ENCODE measurements around the gene ZBTB20. TPM values are rescaled to one million over a fixed set of nuclear protein-coding genes. Genes with fewer than 3 reads are reported as not detected.

The ZBTB20 gene
- total and polyA plus RNA-seq, 8 donors: 0.15 to 149 (median 38.5) TPM

DNA sequence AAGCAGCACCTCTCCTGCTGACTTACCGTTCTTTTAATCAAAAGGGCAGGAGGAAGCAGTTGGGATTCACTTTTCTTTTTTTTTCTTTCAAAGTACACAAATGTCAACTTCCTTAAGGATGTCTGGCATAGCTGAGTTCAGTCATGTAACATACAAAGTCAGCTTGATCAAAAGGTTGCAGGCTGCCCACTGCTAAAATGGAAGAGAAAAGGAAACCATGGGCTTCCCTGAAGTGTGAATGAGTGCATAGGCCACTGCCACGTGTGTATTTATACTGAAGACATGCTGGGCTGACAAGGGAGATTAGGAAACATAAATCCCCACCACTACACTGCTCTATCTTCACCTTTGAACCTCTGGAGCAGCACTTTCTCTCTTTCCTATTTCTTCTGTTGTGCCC lies 540.8 kb downstream of the ZBTB20 start:
- intact Hi-C loops (cut with DNase I; ENCODE audit: low total_unique reads): no loop called here
- TF ChIP-seq POLR2AphosphoS5 (IDR thresholded peaks at IDR 0.05): no peak
- no peak for TF ChIP-seq EP300 (IDR thresholded peaks at IDR 0.05)
- TF ChIP-seq CTCF (IDR thresholded peaks at IDR 0.05): no peak
- no peak for TF ChIP-seq POLR2A (IDR thresholded peaks at IDR 0.05)
- Histone ChIP-seq H3K27ac (no peak overlapping the region), H3K4me3 (no peak overlapping the region), H3K27me3 (no peaks in the 10 kb centered on the region), H3K4me1 (peaks cover 0 to 20% (median 0%) of the 10 kb centered on the region in 4 donors), H3K9me3 (no peaks in the 10 kb centered on the region), H3K36me3 (no peaks in the 10 kb centered on the region)
- DNase-seq: no peak
- 15 to 29% (median 20%) methylated on average over 2 of the region's 2 CpGs for WGBS, 5 donors

DNA sequence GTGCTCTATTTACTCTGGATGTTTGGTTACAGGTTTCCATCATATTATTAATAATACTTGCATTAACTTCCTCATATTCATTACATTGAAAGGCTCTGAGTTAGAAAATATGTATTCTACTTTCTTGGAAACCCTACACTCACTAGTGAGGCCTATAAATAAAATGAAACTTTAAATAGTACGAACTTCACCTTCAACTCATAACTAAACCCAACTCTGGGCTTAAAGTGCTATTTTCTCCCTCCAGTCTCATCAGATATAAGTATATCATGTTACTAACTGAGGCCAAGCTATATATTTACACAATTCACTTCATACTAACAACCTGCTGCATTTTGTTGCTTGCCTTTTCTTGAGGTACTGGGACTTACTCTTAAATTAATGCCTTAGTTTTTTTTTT lies 546.5 kb downstream of the ZBTB20 start:
- Histone ChIP-seq H3K36me3 (no peaks in the 10 kb centered on the region), H3K9me3 (no peaks in the 10 kb centered on the region), H3K4me1 (peaks cover 0 to 13% (median 0%) of the 10 kb centered on the region in 4 donors), H3K27me3 (no peaks in the 10 kb centered on the region), H3K27ac (no peak overlapping the region), H3K4me3 (no peak overlapping the region)
- intact Hi-C loops (cut with DNase I; ENCODE audit: low total_unique reads): no loop called here
- 72 to 88% (median 79%) methylated on average over 1 of the region's 1 CpG for WGBS, 5 donors
- DNase-seq: no peak
- no peak for TF ChIP-seq POLR2AphosphoS5 (IDR thresholded peaks at IDR 0.05)
- no peak for TF ChIP-seq POLR2A (IDR thresholded peaks at IDR 0.05)
- TF ChIP-seq CTCF (IDR thresholded peaks at IDR 0.05): no peak
- TF ChIP-seq EP300 (IDR thresholded peaks at IDR 0.05): no peak

- Histone ChIP-seq H3K27me3 (no peaks in the 10 kb centered on the region), H3K27ac (no peak overlapping the region), H3K4me3 (no peak overlapping the region), H3K4me1 (peaks cover 0 to 13% (median 0%) of the 10 kb centered on the region in 4 donors), H3K9me3 (no peaks in the 10 kb centered on the region), H3K36me3 (no peaks in the 10 kb centered on the region)
- TF ChIP-seq CTCF (IDR thresholded peaks at IDR 0.05) (no peak), POLR2A (IDR thresholded peaks at IDR 0.05) (no peak), POLR2AphosphoS5 (IDR thresholded peaks at IDR 0.05) (no peak), EP300 (IDR thresholded peaks at IDR 0.05) (no peak)
- intact Hi-C loops (cut with DNase I; ENCODE audit: low total_unique reads): no loop called here
- no peak for DNase-seq
These were observed 549.2 kb downstream of the ZBTB20 start for GRCh38 chr3:114597871-114598270.

DNA sequence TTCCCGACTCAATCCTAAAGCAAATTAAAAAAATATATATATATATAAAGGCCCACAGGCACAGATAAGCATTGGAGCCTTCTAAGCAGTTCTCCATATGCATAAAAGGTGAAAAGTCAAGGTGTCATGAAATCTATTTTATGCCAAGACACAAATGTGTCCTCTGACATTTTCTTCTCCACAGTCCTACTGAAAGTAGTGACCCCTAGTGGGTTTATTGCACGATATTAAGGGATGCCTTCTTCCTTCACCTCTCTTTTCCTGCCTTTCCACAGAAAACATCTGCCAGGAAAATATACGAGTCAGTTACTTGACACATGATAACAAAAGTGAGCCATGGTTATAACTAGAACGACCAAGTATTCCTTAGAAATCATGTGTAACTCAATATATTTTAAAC lies 550.1 kb downstream of the ZBTB20 start:
- Histone ChIP-seq H3K27me3 (no peaks in the 10 kb centered on the region), H3K9me3 (no peaks in the 10 kb centered on the region), H3K4me1 (peaks cover 0 to 13% (median 0%) of the 10 kb centered on the region in 4 donors), H3K36me3 (no peaks in the 10 kb centered on the region), H3K27ac (no peak overlapping the region), H3K4me3 (no peak overlapping the region)
- no peak for DNase-seq
- no peak for TF ChIP-seq POLR2AphosphoS5 (IDR thresholded peaks at IDR 0.05)
- intact Hi-C loops (cut with DNase I; ENCODE audit: low total_unique reads): no loop called here
- WGBS, 5 donors: 71 to 78% (median 75%) methylated on average over 4 of the region's 4 CpGs

GRCh38 chr3:114596147-114596546 lies 550.9 kb downstream of the ZBTB20 start:
- Histone ChIP-seq H3K9me3 (no peaks in the 10 kb centered on the region), H3K27me3 (no peaks in the 10 kb centered on the region), H3K36me3 (no peaks in the 10 kb centered on the region), H3K27ac (no peak overlapping the region), H3K4me3 (no peak overlapping the region), H3K4me1 (peaks cover 0 to 11% (median 0%) of the 10 kb centered on the region in 4 donors)
- 94 to 98% (median 97%) methylated on average over 2 of the region's 2 CpGs for WGBS, 5 donors
- TF ChIP-seq CTCF (IDR thresholded peaks at IDR 0.05) (no peak), POLR2AphosphoS5 (IDR thresholded peaks at IDR 0.05) (no peak), POLR2A (IDR thresholded peaks at IDR 0.05) (no peak), EP300 (IDR thresholded peaks at IDR 0.05) (no peak)
- intact Hi-C loops (cut with DNase I; ENCODE audit: low total_unique reads): no loop called here
- no peak for DNase-seq

Data from stomach (tissue), 9 donors.